Measurements from ENCODE around the gene YOD1.

DNA sequence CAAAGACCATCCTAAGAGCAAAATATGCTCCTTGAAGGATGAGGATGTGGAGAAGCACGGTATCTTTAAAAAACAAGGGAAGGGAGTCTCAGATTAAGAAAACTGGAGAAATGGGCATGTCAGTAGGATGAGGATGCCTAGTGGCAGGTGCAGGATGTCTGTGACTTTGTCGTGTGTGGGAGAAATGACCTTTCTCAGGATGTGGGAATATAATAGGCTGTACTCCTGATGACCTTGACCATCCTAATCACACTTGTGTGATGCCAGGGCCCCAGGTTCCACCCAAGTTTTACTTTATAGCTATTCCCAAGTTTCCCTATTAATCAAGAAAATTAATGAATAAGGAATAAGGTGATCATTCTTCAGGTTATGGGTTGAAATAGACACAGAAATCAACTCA, 31.3 kb downstream of the YOD1 start:
- TF ChIP-seq, protein P1, sequence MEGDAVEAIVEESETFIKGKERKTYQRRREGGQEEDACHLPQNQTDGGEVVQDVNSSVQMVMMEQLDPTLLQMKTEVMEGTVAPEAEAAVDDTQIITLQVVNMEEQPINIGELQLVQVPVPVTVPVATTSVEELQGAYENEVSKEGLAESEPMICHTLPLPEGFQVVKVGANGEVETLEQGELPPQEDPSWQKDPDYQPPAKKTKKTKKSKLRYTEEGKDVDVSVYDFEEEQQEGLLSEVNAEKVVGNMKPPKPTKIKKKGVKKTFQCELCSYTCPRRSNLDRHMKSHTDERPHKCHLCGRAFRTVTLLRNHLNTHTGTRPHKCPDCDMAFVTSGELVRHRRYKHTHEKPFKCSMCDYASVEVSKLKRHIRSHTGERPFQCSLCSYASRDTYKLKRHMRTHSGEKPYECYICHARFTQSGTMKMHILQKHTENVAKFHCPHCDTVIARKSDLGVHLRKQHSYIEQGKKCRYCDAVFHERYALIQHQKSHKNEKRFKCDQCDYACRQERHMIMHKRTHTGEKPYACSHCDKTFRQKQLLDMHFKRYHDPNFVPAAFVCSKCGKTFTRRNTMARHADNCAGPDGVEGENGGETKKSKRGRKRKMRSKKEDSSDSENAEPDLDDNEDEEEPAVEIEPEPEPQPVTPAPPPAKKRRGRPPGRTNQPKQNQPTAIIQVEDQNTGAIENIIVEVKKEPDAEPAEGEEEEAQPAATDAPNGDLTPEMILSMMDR (IDR thresholded peaks at IDR 0.05; ENCODE audit: low read length) = no peak
- TF ChIP-seq EZH2 (IDR thresholded peaks at IDR 0.05; ENCODE audit: borderline replicate concordance, low read length) = no peak
